ENCODE data around the gene GRIN2A.

GRIN2A gene

GRCh38 chr16:9826656-9827055, 355.6 kb downstream of the GRIN2A start:
- no peak for DNase-seq (ENCODE audit: low read depth in 1 of 2, low spot score in 1 of 2)

GRCh38 chr16:9824200-9825068, 357.8 kb downstream of the GRIN2A start:
- no peak for DNase-seq (ENCODE audit: low read depth in 1 of 2, low spot score in 1 of 2)

- DNase-seq (ENCODE audit: low read depth in 1 of 2, low spot score in 1 of 2), result no peak
Observed at GRCh38 chr16:9823510-9823909, 358.7 kb downstream of the GRIN2A start.

GRCh38 chr16:9821970-9822369, 360.3 kb downstream of the GRIN2A start:
- no peak for DNase-seq (ENCODE audit: low read depth in 1 of 2, low spot score in 1 of 2)

DNA sequence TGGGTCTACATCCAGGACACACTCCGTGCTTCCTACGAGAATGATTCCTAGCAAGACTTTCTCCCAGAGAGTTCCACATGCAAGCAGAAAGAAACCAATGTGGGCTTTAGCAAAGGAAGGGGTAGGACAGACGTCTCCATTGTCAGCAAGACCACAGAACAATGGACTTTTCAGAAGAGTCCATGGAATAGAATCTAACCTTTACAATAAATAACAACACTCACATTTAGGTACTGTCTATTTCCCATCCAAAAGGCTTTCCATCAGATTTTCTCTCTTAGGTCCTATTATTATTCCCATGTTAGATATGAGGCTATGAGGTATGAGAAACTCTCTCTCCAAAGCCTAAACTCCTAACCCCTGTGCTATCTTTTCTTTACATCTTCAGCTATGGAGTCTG, 360.9 kb downstream of the GRIN2A start:
- no peak for DNase-seq (ENCODE audit: low read depth in 1 of 2, low spot score in 1 of 2)

GRCh38 chr16:9820476-9821246, 361.6 kb downstream of the GRIN2A start:
- no peak for DNase-seq (ENCODE audit: low read depth in 1 of 2, low spot score in 1 of 2)

DNA sequence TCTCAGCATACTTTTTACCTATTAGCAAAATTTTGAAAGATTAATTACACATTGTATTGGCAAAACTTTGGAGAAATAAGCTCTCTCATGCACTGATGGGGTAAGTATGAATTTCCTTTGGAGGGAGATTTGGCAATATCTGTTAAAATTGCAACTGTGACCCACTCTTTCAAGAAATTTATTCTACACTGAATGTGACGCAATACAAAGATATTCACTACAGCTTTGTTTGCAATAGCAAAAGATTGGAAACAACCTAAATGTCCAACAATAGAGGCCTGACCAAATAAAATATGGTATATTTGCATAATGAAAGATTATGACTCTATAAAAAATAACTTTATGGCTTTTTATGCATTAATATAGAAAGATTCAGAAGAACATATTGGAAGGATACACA, 363.5 kb downstream of the GRIN2A start:
- no peak for DNase-seq (ENCODE audit: low read depth in 1 of 2, low spot score in 1 of 2)

- DNase-seq (ENCODE audit: low read depth in 1 of 2, low spot score in 1 of 2), result no peak
Observed at GRCh38 chr16:9817586-9817985, 364.6 kb downstream of the GRIN2A start.

DNA sequence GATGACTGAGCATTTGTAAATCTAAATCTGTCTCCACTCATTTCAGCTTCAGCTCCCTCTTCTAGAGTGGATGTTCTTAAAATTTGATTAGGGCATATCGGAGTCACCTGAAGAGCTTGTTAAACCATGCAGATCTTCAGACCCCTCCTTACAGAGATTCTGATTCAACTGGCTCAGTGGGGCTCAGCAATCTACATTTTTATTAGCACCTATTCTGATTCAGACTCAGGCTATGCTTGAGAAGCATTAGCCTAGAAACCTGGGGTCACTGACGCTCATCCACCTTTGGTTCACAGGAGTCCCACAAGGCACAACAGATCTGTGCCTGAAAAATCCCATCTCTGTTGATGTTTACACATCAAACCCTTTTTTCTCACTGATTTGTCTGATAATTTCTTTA, 365.6 kb downstream of the GRIN2A start:
- no peak for DNase-seq (ENCODE audit: low read depth in 1 of 2, low spot score in 1 of 2)

- no peak for DNase-seq (ENCODE audit: low read depth in 1 of 2, low spot score in 1 of 2)
Observed at GRCh38 chr16:9813665-9814064, 368.6 kb downstream of the GRIN2A start.

GRCh38 chr16:9808210-9808609, 374.0 kb downstream of the GRIN2A start:
- no peak for DNase-seq (ENCODE audit: low read depth in 1 of 2, low spot score in 1 of 2)

DNA sequence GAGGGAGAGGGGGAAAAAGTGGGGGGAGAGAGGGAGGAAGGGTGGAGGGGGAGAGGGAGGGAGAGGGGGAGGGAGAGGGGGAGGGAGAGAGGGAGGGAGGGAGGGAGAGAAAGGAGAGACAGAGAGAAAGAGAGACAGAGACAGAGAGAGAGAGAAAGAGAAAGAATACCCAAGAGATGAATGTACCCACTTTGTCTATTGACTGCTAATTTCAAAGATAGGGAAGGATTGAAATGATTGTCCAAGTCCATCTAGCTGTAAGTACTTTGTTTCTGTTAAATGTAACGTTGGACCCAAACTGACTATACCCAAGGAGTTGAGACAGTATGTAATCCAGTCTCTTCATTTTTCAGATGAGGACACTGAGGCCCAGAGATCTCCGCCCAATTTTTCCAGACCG, 374.9 kb downstream of the GRIN2A start:
- no peak for DNase-seq (ENCODE audit: low read depth in 1 of 2, low spot score in 1 of 2)

DNA sequence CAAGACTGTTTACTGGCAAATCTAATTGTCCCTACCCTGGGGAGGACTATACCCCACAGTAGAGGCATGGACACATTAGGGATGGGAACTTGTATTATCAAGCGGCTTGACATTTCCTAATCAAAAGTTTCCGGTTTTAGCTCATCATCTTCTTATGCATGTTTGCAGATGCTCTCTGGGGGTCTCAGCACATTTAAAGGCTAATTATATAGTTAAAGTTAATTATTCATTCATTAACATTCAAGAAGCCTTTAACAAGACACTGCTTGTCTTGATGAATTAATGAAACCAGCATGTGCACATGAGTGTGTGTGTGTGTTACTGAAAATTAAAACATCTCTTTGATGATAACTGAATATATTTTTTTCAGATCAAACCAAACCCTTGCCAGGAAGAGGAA, 377.1 kb downstream of the GRIN2A start:
- DNase-seq (ENCODE audit: low read depth in 1 of 2, low spot score in 1 of 2), result no peak

DNA sequence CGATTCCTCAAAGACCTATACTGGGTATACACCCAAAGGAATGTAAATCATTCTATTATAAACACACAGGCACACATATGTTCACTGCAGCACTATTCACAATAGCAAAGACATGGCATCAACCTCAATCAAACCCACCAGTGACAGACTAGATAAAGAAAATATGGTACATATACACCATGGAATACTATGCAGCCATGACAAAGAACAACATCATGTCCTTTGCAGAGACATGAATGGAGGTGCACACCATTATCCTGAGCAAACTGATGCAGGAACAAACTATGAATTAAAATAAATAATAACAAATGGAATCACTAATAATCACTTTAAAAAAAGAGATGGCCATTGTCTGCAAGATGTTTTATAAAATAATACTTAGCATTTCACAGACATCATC, 380.1 kb downstream of the GRIN2A start:
- no peak for DNase-seq (ENCODE audit: low read depth in 1 of 2, low spot score in 1 of 2)

GRCh38 chr16:9801651-9802050, 380.6 kb downstream of the GRIN2A start:
- DNase-seq (ENCODE audit: low read depth in 1 of 2, low spot score in 1 of 2), result no peak

DNA sequence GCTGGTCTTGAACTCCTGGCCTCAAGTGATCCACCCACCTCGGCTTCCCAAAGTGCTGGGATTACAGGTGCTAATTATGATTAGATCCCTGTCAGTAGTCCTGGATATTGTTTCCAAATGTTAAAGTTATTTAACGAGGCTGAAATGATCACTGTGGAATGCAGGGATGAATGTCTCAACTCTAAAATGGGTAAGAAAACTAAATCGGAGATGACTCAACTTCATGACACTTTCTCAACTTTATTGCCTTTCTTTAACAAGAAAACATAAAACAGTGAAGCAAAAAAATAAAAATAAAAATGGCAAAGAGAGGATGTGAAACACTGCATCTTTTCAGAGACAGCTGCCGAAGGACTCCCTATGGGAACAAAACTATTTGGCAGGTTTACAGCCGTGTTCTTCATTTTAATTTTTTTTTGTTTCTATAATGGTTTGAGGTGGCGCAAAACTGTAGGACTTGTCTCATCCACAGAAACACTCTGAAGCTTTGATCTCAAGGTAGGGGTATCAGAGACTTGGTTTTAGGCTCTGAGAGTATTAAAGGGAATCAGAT, 382.0 kb downstream of the GRIN2A start:
- DNase-seq (ENCODE audit: low read depth in 1 of 2, low spot score in 1 of 2), result no peak

- no peak for DNase-seq (ENCODE audit: low read depth in 1 of 2, low spot score in 1 of 2)
Observed at GRCh38 chr16:9798952-9799580, 383.2 kb downstream of the GRIN2A start.

DNA sequence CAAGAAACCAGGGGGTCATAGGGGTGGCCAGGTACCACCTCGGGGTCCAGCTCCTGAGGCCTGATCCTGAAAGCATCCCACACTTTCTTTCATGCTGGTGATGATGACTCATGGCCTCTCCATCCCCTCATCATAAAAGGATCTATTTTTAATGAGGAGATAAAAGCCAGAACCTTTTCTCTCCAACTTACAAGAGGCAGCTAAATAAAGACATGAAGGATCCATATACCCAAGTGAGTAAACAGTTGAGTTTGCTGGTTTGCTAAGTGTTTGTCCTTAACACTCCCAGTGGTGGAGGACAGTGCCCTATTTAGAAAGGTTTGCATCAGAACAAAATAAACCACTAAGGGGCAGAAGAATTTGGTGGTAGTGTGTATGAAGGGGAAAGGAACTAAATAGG, 383.8 kb downstream of the GRIN2A start:
- no peak for DNase-seq (ENCODE audit: low read depth in 1 of 2, low spot score in 1 of 2)

- DNase-seq (ENCODE audit: low read depth in 1 of 2, low spot score in 1 of 2), result no peak
Observed at GRCh38 chr16:9797306-9797705, 384.9 kb downstream of the GRIN2A start.

GRCh38 chr16:9793623-9794022, 388.6 kb downstream of the GRIN2A start:
- DNase-seq (ENCODE audit: low read depth in 1 of 2, low spot score in 1 of 2), result no peak

- no peak for DNase-seq (ENCODE audit: low read depth in 1 of 2, low spot score in 1 of 2)
Observed at GRCh38 chr16:9791556-9791955, 390.7 kb downstream of the GRIN2A start.

DNA sequence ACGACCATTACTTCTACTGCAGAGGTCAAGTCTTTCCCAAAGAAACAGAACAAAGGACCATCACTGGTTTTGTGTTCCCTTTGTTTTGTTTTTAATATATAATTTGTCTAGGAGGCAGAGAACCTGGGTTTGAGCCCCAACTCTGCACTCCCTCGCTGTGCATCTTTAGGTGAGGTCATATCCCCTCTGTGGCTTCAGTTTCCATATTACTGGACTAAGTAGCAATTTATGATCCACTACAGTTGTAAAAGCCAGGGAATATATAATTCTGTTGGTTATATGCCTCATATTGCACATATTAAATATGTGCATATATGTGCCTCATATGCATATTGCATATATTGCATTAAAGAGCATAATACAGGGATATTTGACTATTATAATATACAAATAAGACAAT, 392.0 kb downstream of the GRIN2A start:
- DNase-seq (ENCODE audit: low read depth in 1 of 2, low spot score in 1 of 2), result no peak
